IPS-18c (cell line): ENCODE data around the gene PPM1L.

Experiments used
- H3K4me3 ChIP-seq: 2 replicates; pipeline ENCODE4 v1.7.0; 2013; ENCODE audit warnings: low read depth, mild to moderate bottlenecking, low read length, moderate library complexity; ENCODE audit not compliant: insufficient read depth
- H3K9me3 ChIP-seq: one replicate; pipeline ENCODE4 v1.6.1; 2013; ENCODE audit warnings: mild to moderate bottlenecking, low read length, moderate library complexity; ENCODE audit not compliant: control insufficient read depth, insufficient read depth

Gene PPM1L

GRCh38 chr3:160825311-160825800 lies 69.3 kb downstream of the PPM1L start:
- Histone ChIP-seq H3K9me3 (no peaks in the 10 kb centered on the region), H3K4me3 (no peak overlapping the region)

GRCh38 chr3:160826408-160826807 lies 70.4 kb downstream of the PPM1L start:
- Histone ChIP-seq H3K9me3 (no peaks in the 10 kb centered on the region), H3K4me3 (no peak overlapping the region)

- Histone ChIP-seq H3K9me3 (no peaks in the 10 kb centered on the region), H3K4me3 (no peak overlapping the region)
Measured at GRCh38 chr3:160826991-160827390, 71.0 kb downstream of the PPM1L start.

GRCh38 chr3:160827516-160827915 lies 71.5 kb downstream of the PPM1L start:
- no peaks in the 10 kb centered on the region for H3K9me3 ChIP-seq
- H3K4me3 ChIP-seq: no peak overlapping the region

- no peaks in the 10 kb centered on the region for H3K9me3 ChIP-seq
- no peak overlapping the region for H3K4me3 ChIP-seq
Measured at GRCh38 chr3:160828880-160829279, 72.8 kb downstream of the PPM1L start.

- no peak overlapping the region for H3K4me3 ChIP-seq
Measured at GRCh38 chr3:160829486-160830009, 73.5 kb downstream of the PPM1L start.

GRCh38 chr3:160830796-160831195 lies 74.8 kb downstream of the PPM1L start:
- no peak overlapping the region for H3K4me3 ChIP-seq

More at GRCh38 chr3:160829486-160830009, 73.5 kb downstream of the PPM1L start:
- H3K9me3 ChIP-seq: no peaks in the 10 kb centered on the region

GRCh38 chr3:160831401-160831800 lies 75.4 kb downstream of the PPM1L start:
- H3K9me3 ChIP-seq: no peaks in the 10 kb centered on the region
- H3K4me3 ChIP-seq: no peak overlapping the region

More at GRCh38 chr3:160830796-160831195, 74.8 kb downstream of the PPM1L start:
- H3K9me3 ChIP-seq: no peaks in the 10 kb centered on the region

GRCh38 chr3:160837394-160837980 lies 81.5 kb downstream of the PPM1L start:
- no peak overlapping the region for H3K4me3 ChIP-seq

GRCh38 chr3:160840590-160840989 lies 84.6 kb downstream of the PPM1L start:
- Histone ChIP-seq H3K4me3 (no peak overlapping the region), H3K9me3 (no peaks in the 10 kb centered on the region)

More at GRCh38 chr3:160837394-160837980, 81.5 kb downstream of the PPM1L start:
- no peaks in the 10 kb centered on the region for H3K9me3 ChIP-seq

- H3K4me3 ChIP-seq: no peak overlapping the region
- no peaks in the 10 kb centered on the region for H3K9me3 ChIP-seq
Measured at GRCh38 chr3:160841455-160841854, 85.4 kb downstream of the PPM1L start.

- Histone ChIP-seq H3K9me3 (no peaks in the 10 kb centered on the region), H3K4me3 (no peak overlapping the region)
Measured at GRCh38 chr3:160842021-160843005, 86.3 kb downstream of the PPM1L start.

GRCh38 chr3:160851629-160852210 lies 95.7 kb downstream of the PPM1L start:
- Histone ChIP-seq H3K9me3 (no peaks in the 10 kb centered on the region), H3K4me3 (no peak overlapping the region)

- H3K4me3 ChIP-seq: no peak overlapping the region
- H3K9me3 ChIP-seq: no peaks in the 10 kb centered on the region
Measured at GRCh38 chr3:160852856-160853255, 96.8 kb downstream of the PPM1L start.

GRCh38 chr3:160856450-160856849 lies 100.4 kb downstream of the PPM1L start:
- no peaks in the 10 kb centered on the region for H3K9me3 ChIP-seq
- no peak overlapping the region for H3K4me3 ChIP-seq

- Histone ChIP-seq H3K4me3 (no peak overlapping the region), H3K9me3 (no peaks in the 10 kb centered on the region)
Measured at GRCh38 chr3:160857476-160858119, 101.6 kb downstream of the PPM1L start.

GRCh38 chr3:160860346-160860745 lies 104.3 kb downstream of the PPM1L start:
- H3K9me3 ChIP-seq: no peaks in the 10 kb centered on the region

More at GRCh38 chr3:160860346-160860745, 104.3 kb downstream of the PPM1L start:
- no peak overlapping the region for H3K4me3 ChIP-seq
